Right atrium auricular region (tissue), 2 donors: ENCODE results near the gene MAGEB4. TPM values are rescaled to one million over a fixed set of nuclear protein-coding genes. Genes with fewer than 3 reads are reported as not detected.

ENCODE experiments used
- DNase-seq: peaks from one replicate; pipeline ENCODE4 v3.0.0-alpha.2; 2019; ENCODE audit warnings: low spot score
- H3K27ac ChIP-seq, 2 donors: fragments of 200-600 bp; sonication (generic); 1 replicate in 1 of 2; 2 replicates in 1 of 2; pipeline ENCODE4 v1.5.1; 2016 to 2019
- H3K27me3 ChIP-seq, 2 donors: fragments of 200-600 bp; sonication (generic); one replicate each; pipeline versions ENCODE4 v1.5.1 to v1.6.0; 2017 to 2019
- H3K36me3 ChIP-seq: fragments of 200-600 bp; sonication (generic); one replicate; pipeline ENCODE4 v1.5.1; 2016
- H3K4me1 ChIP-seq, 2 donors: fragments of 200-600 bp; sonication (generic); one replicate each; pipeline versions ENCODE4 v1.5.1 to v1.6.0; 2017 to 2019
- H3K4me3 ChIP-seq, 2 donors: fragments of 200-600 bp; sonication (generic); 1 replicate in 1 of 2; 2 replicates in 1 of 2; pipeline ENCODE4 v1.5.1; 2017 to 2019; ENCODE audit warnings: mild to moderate bottlenecking in 1 of 2, moderate library complexity in 1 of 2
- H3K9me3 ChIP-seq, 2 donors: fragments of 200-600 bp; sonication (generic); one replicate each; pipeline ENCODE4 v1.5.1; 2019
- total RNA-seq, 2 donors: library from RNA; depleted of rRNA; stranded (reverse); fragments of >200 nt; gene quantifications; one replicate each; pipeline ENCODE4 v1.1.0, GENCODE V29; 2016
- TF ChIP-seq, protein P1 (sequence below), 2 donors: fragments of 200-600 bp; sonication (generic); IDR thresholded peaks; one replicate each; pipeline ENCODE4 v1.5.1; 2019; ENCODE audit warnings: antibody characterized with exemption in 2 of 2

MAGEB4 gene
- total RNA-seq, 2 donors from 2014 or later = not detected

- TF ChIP-seq, protein P1, sequence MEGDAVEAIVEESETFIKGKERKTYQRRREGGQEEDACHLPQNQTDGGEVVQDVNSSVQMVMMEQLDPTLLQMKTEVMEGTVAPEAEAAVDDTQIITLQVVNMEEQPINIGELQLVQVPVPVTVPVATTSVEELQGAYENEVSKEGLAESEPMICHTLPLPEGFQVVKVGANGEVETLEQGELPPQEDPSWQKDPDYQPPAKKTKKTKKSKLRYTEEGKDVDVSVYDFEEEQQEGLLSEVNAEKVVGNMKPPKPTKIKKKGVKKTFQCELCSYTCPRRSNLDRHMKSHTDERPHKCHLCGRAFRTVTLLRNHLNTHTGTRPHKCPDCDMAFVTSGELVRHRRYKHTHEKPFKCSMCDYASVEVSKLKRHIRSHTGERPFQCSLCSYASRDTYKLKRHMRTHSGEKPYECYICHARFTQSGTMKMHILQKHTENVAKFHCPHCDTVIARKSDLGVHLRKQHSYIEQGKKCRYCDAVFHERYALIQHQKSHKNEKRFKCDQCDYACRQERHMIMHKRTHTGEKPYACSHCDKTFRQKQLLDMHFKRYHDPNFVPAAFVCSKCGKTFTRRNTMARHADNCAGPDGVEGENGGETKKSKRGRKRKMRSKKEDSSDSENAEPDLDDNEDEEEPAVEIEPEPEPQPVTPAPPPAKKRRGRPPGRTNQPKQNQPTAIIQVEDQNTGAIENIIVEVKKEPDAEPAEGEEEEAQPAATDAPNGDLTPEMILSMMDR (IDR thresholded peaks at IDR 0.05) = no peak
- Histone ChIP-seq H3K4me3 (no peak overlapping the region), H3K4me1 (no peaks in the 10 kb centered on the region), H3K36me3 (no peaks in the 10 kb centered on the region), H3K27ac (no peak overlapping the region), H3K27me3 (no peaks in the 10 kb centered on the region), H3K9me3 (no peaks in the 10 kb centered on the region)
- no peak for DNase-seq
These were observed 7.1 kb downstream of the MAGEB4 start for GRCh38 chrX:30248854-30249253.

DNA sequence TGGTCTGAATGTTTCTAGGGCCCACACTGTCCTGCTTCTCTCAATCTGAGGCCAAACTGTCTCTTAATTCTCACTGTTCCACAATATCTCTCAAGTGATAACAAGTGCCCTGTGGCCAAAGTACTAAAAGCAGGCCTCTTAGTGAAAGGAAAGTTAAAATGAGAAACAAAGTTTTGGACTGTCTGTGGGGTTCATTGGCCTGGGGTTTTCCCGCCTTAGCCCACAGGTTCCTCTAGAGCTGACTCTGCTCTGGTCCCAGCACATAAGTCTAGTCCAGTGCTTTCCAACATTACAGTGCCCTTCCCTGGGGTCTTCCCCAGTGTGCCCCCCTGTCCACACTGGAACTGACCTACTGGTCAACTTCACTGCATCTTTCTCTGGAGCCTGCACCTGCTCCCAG is 11.5 kb downstream of the MAGEB4 start:
- TF ChIP-seq, protein P1 (IDR thresholded peaks at IDR 0.05) = no peak
- Histone ChIP-seq H3K27me3 (no peaks in the 10 kb centered on the region), H3K36me3 (no peaks in the 10 kb centered on the region), H3K27ac (no peak overlapping the region), H3K4me1 (no peaks in the 10 kb centered on the region), H3K4me3 (no peak overlapping the region), H3K9me3 (no peaks in the 10 kb centered on the region)
- DNase-seq = no peak

DNA sequence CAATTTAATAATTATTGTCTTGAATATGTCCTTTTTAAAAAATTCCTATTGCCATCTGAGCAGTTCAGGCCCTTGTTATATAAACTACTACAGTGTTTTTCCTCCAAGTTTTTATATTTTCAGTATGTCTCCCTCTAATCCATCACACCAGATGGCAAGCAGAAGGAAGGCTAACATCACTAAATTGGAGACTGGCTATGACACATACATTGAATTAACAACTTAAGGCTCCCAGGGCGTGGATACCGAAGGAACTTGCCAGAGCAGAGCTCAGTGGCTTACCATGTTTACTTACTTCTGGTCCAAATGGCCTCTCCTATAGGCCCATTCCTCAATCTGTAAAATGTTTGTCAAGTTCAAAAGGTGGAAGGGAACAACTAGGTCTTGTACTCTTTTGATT is 18.1 kb downstream of the MAGEB4 start:
- H3K36me3 ChIP-seq = no peaks in the 10 kb centered on the region
- H3K9me3 ChIP-seq = no peaks in the 10 kb centered on the region
- no peak overlapping the region for H3K27ac ChIP-seq
- no peaks in the 10 kb centered on the region for H3K4me1 ChIP-seq
- DNase-seq = no peak
- no peaks in the 10 kb centered on the region for H3K27me3 ChIP-seq
- TF ChIP-seq, protein P1 (IDR thresholded peaks at IDR 0.05) = no peak
- no peak overlapping the region for H3K4me3 ChIP-seq

- Histone ChIP-seq H3K36me3 (no peaks in the 10 kb centered on the region), H3K27ac (no peak overlapping the region), H3K4me1 (no peaks in the 10 kb centered on the region), H3K27me3 (no peaks in the 10 kb centered on the region), H3K4me3 (no peak overlapping the region), H3K9me3 (no peaks in the 10 kb centered on the region)
- TF ChIP-seq, protein P1 (IDR thresholded peaks at IDR 0.05) = no peak
- DNase-seq = no peak
These were observed 19.2 kb downstream of the MAGEB4 start for GRCh38 chrX:30261012-30261411.

GRCh38 chrX:30262763-30263162 is 21.0 kb downstream of the MAGEB4 start:
- no peak overlapping the region for H3K27ac ChIP-seq
- H3K27me3 ChIP-seq = no peaks in the 10 kb centered on the region
- TF ChIP-seq, protein P1 (IDR thresholded peaks at IDR 0.05) = no peak
- no peaks in the 10 kb centered on the region for H3K36me3 ChIP-seq
- no peaks in the 10 kb centered on the region for H3K9me3 ChIP-seq
- no peak overlapping the region for H3K4me3 ChIP-seq
- no peaks in the 10 kb centered on the region for H3K4me1 ChIP-seq
- DNase-seq = no peak

DNA sequence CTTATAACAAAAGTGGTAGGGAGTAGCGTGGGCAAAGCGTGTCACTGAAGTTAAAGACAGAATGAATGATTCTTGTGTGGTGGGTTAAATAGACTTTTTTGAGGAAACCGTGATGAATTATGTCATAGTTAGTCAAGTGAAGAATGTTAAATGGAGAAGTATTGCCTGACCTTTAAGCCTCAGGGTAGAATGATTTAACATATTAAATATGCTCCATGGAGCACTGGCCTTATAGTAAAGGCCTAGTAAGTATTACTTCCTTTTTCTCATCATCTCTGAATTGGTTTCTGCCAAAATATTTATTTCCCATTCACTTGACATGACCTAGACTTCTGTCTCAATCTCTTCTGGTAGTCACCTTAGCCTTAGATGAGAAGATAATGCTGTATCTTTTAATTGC is 28.8 kb downstream of the MAGEB4 start:
- H3K36me3 ChIP-seq = no peaks in the 10 kb centered on the region
- TF ChIP-seq, protein P1 (IDR thresholded peaks at IDR 0.05) = no peak
- H3K9me3 ChIP-seq = no peaks in the 10 kb centered on the region
- no peak overlapping the region for H3K27ac ChIP-seq
- H3K4me3 ChIP-seq = no peak overlapping the region
- no peak for DNase-seq
- H3K4me1 ChIP-seq = no peaks in the 10 kb centered on the region
- no peaks in the 10 kb centered on the region for H3K27me3 ChIP-seq
